Measurements from ENCODE around the gene HRK.

Gene HRK

DNA sequence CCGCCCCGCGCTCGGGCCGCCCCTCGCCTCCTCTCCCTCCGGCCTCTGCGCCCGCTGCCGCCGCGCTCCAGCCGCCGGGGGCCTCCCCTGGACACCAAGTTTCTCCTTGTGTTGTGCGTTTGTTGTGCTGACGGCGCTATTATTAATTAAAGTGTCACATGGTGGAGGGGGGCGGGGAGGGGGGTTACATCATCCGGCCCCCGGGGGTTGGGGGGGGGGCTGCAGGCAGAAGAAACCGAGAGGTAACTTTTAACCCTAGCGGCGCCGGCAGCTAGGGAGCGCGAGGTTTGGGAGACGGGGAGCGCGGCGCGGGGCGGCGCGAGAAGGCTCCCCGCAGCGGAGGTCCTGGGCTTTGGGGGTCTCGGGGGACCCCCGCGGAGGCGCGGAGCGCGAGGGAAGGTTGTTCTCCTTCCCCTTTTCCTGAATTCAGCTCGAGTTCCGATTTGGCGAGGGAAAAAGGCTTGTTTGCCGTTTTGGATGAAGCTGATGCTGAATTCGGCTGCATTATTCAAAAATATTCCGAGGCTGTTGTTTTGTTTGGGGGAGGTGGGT lies at the start of gene HRK:
Gene HRK, minus strand, starts transcription at position 117 of the 552 bp plus-strand sequence. CDS start 134 bp downstream, outside the sequence.
- DNase-seq (ENCODE audit: low read depth, low spot score), result peak; percentile 14

GRCh38 chr12:116929885-116930284 lies 48.6 kb upstream of the HRK start:
- no peak for DNase-seq (ENCODE audit: low read depth, low spot score)

DNA sequence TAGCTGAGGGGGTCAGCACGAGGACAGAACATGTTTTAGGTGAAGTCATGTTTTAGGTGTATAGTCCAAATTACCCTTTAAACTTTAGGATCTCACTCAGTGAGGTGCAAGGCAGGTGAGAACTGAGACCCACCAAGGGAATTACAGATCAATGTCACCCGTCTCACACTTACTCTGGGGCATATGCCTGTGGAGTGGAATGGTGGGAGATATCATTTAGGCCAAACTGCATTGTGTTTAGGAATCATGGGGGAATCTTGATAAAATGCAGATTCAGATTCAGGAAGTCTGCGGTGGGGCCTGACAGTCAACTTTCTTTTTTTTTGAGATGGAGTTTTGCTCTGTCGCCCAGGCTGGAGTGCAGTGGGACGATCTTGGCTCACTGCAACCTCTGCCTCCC lies 47.3 kb upstream of the HRK start:
- DNase-seq (ENCODE audit: low read depth, low spot score), result no peak

DNA sequence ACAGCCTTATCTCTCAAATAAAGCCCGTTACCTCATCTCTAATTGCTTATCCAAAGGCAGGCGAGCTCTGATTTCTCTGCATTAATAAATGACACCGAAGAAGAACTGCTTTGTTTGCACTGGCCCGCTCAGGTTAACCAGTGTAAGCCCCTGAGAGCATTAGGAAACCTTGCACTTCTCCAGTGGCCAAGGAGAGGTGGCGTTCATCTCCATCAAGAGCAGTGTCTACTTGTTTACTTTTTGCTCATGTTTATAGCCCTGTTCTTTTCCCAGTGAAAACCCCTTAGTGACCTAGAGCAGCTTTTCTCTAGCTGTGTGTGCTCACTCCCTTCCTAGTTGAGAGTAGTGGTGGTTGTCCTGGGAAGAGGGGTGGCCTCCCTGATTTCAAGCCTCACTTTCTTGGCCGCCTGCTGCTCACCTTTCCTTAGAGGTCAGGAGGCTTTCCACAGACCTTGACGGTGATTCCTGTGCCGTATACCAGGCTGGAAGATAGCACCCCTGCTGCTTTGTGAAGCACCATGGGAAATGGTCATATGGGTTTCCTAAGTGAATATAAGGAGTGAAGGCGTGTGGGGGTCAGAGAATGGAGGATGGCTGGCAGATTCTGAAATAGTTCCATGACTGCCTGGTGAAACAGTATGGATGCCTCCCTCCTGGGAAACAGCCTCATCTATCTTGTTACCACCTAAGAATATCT lies 46.2 kb upstream of the HRK start:
- no peak for DNase-seq (ENCODE audit: low read depth, low spot score)

- DNase-seq (ENCODE audit: low read depth, low spot score), result no peak
These were observed 45.3 kb upstream of the HRK start for GRCh38 chr12:116926283-116927243.

DNA sequence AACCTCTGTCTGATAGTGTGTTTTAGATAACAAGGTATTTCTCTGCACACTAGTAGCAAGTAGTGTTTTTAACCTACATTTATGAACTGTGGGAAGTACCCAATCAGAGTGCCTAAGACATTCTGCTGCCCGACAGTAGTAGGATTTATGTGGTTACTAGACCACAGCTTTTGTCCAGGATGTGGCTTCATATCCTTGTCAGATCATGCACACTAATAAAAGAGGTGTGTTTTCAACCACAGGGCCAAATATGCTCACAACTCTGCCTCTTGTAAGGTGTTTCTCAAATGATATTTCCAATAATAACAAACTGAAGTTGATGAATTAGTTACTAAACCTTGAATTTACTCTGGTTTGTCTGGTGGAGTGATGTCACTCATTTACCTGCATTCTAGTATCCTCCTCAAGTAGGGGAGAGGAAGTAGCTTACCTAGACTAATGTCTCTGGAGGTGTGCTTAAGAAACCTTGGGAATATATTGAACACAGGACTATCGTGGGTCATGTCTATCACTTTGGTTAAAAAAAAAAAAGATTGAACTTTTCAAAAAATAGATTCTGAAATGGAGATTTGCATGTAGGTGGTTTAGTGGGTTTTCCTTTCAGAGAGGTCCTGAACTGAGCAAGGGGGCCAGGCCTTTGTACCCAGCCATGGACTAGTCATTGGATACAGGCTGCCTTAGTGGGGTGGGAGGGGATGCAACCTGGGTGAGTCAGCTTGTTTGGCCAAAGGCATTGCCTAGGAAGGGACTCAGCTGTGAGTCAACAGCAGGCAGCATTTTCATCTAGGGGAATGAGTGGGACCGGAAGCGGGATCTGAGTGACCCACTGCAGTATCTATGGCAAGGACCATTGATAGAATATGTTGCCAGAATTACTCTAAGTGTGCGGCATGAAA lies 43.6 kb upstream of the HRK start:
- peak; percentile 49 for DNase-seq (ENCODE audit: low read depth, low spot score)

DNA sequence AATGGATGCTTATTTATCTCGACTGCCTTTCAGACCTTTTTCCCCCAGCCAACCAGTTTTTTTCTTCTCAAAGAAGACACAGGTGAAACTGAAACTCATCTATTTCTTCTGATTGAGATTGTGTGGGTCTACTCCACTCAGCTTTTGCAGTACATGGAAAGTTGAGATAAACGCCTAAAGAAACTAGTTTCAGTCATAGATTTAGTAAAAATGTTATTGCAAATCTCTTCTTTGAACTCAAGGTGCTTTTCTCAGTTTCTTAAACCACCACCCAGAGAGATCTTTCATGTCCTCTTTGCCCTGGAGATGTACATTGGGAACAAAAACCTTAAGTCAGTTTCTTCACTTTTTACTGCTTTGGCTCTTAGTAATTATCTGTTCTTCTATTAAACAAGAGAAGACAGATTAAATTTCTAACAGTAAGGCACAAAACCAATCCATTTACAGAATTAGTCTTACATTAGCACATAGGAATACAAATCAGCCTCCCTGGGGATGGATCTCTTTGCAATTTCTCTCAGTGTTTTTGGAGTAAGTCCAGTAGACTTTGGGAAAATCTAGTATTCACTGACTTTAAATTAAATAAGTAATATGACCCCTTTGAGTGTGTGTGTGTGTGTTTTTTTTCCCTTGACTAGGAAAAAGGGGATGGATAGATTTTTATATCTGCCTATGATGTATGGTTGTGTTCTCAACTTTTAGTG lies 41.1 kb upstream of the HRK start:
- no peak for DNase-seq (ENCODE audit: low read depth, low spot score)

- no peak for DNase-seq (ENCODE audit: low read depth, low spot score)
These were observed 39.7 kb upstream of the HRK start for GRCh38 chr12:116920939-116921338.

- DNase-seq (ENCODE audit: low read depth, low spot score), result no peak
These were observed 38.7 kb upstream of the HRK start for GRCh38 chr12:116919706-116920485.

GRCh38 chr12:116919247-116919661 lies 38.0 kb upstream of the HRK start:
- no peak for DNase-seq (ENCODE audit: low read depth, low spot score)

DNA sequence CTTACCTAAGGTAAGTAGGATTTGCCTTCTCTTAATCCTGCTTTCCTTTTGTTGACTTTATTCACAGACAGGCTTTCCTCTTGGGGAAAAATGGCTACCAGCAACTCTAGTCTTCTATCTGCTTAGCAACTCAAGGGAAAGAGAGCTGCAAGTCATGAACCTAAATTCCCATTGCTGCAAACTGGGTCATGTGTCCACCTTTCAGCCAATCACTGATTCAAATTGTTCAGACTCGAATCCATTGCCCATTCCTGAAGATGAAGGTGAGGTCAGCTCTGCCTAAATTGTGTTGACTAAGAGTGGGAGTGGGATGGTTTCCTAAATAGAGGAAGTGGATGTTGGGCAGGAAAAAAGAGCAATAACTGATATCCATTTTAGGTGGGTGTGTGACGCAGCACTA lies 37.2 kb upstream of the HRK start:
- no peak for DNase-seq (ENCODE audit: low read depth, low spot score)

- peak; percentile 55 for DNase-seq (ENCODE audit: low read depth, low spot score)
These were observed 35.5 kb upstream of the HRK start for GRCh38 chr12:116916714-116917114.

DNA sequence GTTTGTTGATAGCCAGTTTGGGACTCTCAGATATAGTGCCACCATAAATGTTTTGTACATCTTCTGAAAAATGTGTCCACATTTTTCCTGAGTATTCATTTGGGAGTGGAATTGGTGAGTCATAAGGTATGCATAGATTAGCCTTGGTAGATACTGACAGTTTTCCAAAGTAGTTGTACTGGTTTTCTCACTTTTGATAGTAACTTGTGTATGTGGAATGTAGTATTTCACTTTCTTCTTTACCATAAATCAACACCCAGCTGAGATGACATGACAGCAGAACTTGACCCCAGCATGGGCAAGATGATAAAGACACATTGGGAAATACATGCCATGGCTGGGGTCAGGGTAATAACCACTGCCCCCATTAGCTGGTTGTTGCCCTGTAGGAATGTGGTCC lies 34.9 kb upstream of the HRK start:
- DNase-seq (ENCODE audit: low read depth, low spot score), result no peak

DNA sequence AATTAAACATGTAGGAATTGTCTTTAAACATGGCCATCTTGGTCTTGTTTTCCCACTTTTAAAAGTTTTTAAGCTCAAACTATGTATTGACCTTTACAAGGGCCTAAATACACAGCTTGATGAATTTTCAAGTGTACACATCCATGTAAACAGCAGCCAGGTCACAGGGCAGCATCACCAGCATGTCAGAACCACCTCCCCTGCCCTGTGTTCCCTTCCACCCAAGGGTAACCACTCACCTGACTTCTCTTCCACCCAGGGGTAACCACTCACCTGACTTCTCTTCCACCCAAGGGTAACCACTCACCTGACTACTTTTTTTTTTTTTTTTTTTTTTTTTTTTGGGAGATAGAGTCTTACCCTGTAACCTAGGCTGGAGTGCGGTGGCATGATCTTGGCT lies 34.1 kb upstream of the HRK start:
- DNase-seq (ENCODE audit: low read depth, low spot score), result no peak

- peak; percentile 83 for DNase-seq (ENCODE audit: low read depth, low spot score)
These were observed 29.6 kb upstream of the HRK start, which contains the start of gene FBXW8 for GRCh38 chr12:116910645-116911451. TSS of gene FBXW8 (plus strand) at chr12:116910950. CDS start at chr12:116911038, 88 bp downstream.

DNA sequence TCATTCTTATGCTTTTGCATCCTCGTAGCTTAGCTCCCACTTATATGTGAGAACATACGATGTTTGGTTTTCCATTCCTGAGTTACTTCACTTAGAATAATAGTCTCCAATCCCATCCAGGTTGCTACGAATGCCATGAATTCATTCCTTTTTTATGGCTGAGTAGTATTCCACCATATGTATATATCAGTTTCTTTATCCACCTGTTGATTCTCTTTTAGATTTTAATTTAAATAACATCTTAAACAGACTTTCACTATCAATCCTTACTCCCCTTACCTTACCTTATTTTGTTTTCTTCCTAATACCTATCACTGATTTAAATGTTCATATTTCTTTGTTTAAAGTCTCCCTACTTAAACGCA lies 29.0 kb upstream of the HRK start:
- no peak for DNase-seq (ENCODE audit: low read depth, low spot score)

DNA sequence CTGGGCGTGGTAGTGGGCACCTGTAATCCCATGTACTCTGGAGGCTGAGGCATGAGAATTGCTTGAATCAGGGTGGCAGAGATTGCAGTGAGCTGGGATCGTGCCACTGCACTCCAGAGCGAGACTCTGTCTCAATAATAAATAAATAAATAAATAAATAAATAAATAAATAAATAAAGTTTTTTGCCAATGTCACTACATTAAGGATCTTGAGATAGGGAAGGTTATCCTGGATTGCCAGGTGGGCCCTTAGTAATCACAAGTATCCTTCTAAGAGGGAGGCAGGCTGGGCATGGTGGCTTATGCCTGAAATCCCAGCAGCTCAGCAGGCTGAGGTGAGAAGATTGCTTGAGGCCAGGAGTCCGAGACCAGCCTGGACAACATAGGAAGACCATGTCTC lies 25.0 kb upstream of the HRK start:
- no peak for DNase-seq (ENCODE audit: low read depth, low spot score)

DNA sequence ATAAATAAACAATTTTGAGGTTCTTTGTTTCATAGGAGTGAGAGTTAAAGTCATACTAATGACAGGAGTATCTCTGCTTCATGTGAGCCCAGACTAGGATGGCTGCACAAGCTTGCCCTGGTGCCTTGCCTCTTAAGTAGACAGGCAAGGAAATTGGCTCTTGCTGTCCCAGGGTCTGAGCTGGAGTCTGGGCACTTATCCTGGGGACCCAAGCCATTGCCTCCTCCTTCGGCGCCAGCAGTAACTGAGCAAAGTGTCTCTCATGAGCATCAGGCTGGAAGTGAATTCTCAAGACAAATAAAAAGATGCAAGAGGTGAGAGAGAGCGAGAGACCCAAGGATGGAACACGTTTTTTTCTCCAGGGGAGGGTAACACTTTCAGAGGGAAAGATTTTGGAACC lies 22.6 kb upstream of the HRK start:
- DNase-seq (ENCODE audit: low read depth, low spot score), result no peak

DNA sequence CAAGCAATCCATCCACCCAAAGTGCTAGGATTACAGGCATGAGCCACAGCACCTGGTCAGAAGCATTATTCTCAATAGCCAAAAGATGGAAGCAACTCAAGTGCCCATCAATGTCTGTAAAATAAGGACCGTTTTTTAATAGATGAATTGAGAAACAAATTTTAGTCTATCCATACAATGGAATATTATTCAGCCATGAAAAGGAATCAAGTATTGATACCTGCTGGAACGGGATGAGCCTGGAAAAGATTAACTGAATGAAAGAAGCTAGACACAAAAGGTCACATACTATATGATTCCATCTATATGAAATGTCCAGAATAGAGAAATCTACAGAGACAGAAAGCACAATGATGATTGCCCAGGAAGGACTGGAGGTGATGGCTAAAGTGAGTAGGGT lies 20.4 kb upstream of the HRK start:
- no peak for DNase-seq (ENCODE audit: low read depth, low spot score)
